Fibroblast of villous mesenchyme (primary cell): Measurements from ENCODE around the gene AJM1. TPM values are rescaled to one million over a fixed set of nuclear protein-coding genes. Genes with fewer than 3 reads are reported as not detected.

Experiments used
- DNase-seq: peaks from one replicate; pipeline ENCODE4 v3.0.0-alpha.2; 2010; ENCODE audit warnings: low read depth
- H3K4me3 ChIP-seq: 2 replicates; pipeline ENCODE4 v1.5.1; 2011; ENCODE audit warnings: low read depth, mild to moderate bottlenecking, low read length
- CTCF ChIP-seq: IDR thresholded peaks from 2 replicates; pipeline ENCODE4 v1.5.1; 2012; ENCODE audit warnings: low read depth, mild to moderate bottlenecking, low read length; ENCODE audit not compliant: insufficient read depth
- total RNA-seq: library from RNA; depleted of rRNA; stranded (reverse); fragments of >200 nt; gene quantifications from 2 replicates; pipeline ENCODE4 v1.2.3, GENCODE V29; 2012

Gene AJM1
- total RNA-seq, 1 donor, result 0.86 TPM

GRCh38 chr9:136853596-136854112 is 11.4 kb downstream of the AJM1 start:
- TF ChIP-seq CTCF, result no peak
- no peak for DNase-seq

GRCh38 chr9:136854113-136854841 is 12.0 kb downstream of the AJM1 start:
- no peak overlapping the region for H3K4me3 ChIP-seq
- DNase-seq, result no peak
- TF ChIP-seq CTCF, result no peak

More at GRCh38 chr9:136853596-136854112, 11.4 kb downstream of the AJM1 start:
- no peak overlapping the region for H3K4me3 ChIP-seq

- no peak for TF ChIP-seq CTCF
- no peak for DNase-seq
- no peak overlapping the region for H3K4me3 ChIP-seq
Observed at GRCh38 chr9:136854842-136855460, 12.7 kb downstream of the AJM1 start.

- no peak for DNase-seq
- H3K4me3 ChIP-seq, result no peak overlapping the region
- TF ChIP-seq CTCF, result no peak
Observed at GRCh38 chr9:136855461-136856078, 13.3 kb downstream of the AJM1 start.

GRCh38 chr9:136856079-136856476 is 13.8 kb downstream of the AJM1 start:
- TF ChIP-seq CTCF, result no peak
- no peak for DNase-seq
- H3K4me3 ChIP-seq, result no peak overlapping the region

GRCh38 chr9:136856541-136857141 is 14.4 kb downstream of the AJM1 start:
- no peak for DNase-seq
- peak; percentile 2 for TF ChIP-seq CTCF
- H3K4me3 ChIP-seq, result no peak overlapping the region
